Keratinocyte (primary cell): Measurements from ENCODE around the gene PIGO.

Source experiments
- EZH2 ChIP-seq: IDR thresholded peaks from one replicate; pipeline ENCODE4 v1.6.1; 2012; ENCODE audit warnings: inconsistent platforms, mild to moderate bottlenecking, low read length, moderate library complexity
- TF ChIP-seq, protein P1 (sequence below), 3 experiments: IDR thresholded peaks in 1 of 3; conservative IDR thresholded peaks in 1 of 3; optimal IDR thresholded peaks in 1 of 3; 2 replicates in 2 of 3; 3 replicates in 1 of 3; pipeline versions ENCODE3 to v1.5.1; 2011; ENCODE audit warnings: low read length in 3 of 3, mild to moderate bottlenecking in 3 of 3, moderate library complexity in 2 of 3, control low read depth in 1 of 3, inconsistent platforms in 1 of 3; ENCODE audit not compliant: insufficient read depth in 2 of 3; ENCODE audit errors: extremely low read depth in 1 of 3

DNA sequence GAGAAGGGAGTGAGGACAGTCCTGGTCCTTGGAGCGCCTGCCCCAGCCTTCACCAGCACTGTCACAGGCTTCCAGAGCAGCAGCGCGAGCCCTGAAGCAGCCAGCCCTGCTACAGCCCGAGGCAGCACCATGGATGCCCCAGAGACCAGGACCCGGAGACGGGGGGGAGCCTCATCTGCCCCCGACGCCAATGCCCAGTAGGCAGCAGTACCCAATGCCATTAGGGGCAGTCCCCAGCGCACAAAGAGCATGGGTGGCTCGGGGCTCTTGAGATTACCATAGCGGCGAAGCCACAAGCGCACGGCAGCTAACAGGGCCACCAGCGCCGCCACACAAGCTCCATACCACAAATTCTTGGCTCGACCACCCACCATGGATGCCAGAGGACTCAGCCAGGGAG lies 4.9 kb downstream of the PIGO start:
- TF ChIP-seq, protein P1, sequence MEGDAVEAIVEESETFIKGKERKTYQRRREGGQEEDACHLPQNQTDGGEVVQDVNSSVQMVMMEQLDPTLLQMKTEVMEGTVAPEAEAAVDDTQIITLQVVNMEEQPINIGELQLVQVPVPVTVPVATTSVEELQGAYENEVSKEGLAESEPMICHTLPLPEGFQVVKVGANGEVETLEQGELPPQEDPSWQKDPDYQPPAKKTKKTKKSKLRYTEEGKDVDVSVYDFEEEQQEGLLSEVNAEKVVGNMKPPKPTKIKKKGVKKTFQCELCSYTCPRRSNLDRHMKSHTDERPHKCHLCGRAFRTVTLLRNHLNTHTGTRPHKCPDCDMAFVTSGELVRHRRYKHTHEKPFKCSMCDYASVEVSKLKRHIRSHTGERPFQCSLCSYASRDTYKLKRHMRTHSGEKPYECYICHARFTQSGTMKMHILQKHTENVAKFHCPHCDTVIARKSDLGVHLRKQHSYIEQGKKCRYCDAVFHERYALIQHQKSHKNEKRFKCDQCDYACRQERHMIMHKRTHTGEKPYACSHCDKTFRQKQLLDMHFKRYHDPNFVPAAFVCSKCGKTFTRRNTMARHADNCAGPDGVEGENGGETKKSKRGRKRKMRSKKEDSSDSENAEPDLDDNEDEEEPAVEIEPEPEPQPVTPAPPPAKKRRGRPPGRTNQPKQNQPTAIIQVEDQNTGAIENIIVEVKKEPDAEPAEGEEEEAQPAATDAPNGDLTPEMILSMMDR (optimal IDR thresholded peaks at IDR 0.05 in 1 of 3, IDR thresholded peaks at IDR 0.05 in 1 of 3, conservative IDR thresholded peaks at IDR 0.05 in 1 of 3; ENCODE audit: extremely low read depth in 1 of 3, insufficient read depth in 2 of 3, low read length in 3 of 3): no peak
- TF ChIP-seq EZH2: no peak
